NCI-H460 (cell line): Measurements from ENCODE around the gene CFAP45. TPM values are rescaled to one million over a fixed set of nuclear protein-coding genes. Genes with fewer than 3 reads are reported as not detected.

Experiments used
- DNase-seq: peaks from one replicate; pipeline ENCODE4 v3.0.0-alpha.2; 2016; ENCODE audit warnings: low read depth; ENCODE audit errors: extremely low read depth
- total RNA-seq: library from RNA; depleted of rRNA; stranded (reverse); fragments of >200 nt; shearing (Covaris generic); gene quantifications from 2 replicates; pipeline ENCODE4 v1.2.3, GENCODE V29; 2014

Gene CFAP45
- total RNA-seq, 1 experiment from 2014 or later, result 0.35 TPM

DNA sequence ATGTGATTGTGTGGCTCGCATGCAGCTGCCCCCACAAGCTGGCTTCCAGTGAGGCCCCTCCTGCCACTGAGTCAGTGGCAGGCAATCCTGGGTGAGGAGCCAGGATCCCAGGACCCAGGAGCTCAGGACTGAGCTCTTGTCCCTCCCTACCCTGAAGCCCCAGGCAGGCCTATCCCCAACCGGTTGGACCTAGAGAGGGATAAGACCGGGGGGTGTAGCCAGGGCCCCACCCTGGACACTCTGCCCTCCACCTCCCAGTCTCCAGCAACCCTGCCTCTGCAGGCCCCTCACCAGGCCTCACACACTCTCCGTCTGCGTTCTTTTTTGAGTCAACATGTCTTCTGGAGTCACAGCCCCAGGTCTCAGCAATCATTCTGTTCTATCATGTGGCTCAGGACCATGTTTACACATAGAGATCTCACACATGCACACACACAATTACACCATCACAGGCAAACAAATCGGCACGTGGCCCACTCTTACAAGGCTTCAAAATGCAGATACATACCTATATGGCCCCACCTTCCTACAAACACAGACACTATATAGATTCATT, 40.1 kb downstream of the CFAP45 start:
- no peak for DNase-seq

DNA sequence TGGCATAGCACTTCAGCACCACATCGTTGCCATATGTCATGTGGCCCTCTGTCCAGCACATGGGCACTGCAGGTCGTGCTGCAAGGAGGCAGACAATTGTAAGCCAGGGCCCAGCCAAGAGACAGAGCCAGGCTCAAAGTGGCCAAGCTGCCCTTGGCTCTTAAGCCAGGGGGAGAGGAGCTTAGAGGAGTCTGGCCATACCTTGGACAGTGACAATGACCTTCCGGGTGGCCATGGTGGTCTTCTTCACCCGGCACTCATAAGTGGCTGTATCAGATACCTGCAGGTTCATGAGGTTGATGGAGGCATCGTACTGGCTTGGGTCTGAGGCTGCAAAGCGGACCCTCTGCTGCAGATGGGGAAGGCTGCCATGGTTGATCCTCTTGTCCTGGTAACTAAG, 42.1 kb downstream of the CFAP45 start:
- no peak for DNase-seq

DNA sequence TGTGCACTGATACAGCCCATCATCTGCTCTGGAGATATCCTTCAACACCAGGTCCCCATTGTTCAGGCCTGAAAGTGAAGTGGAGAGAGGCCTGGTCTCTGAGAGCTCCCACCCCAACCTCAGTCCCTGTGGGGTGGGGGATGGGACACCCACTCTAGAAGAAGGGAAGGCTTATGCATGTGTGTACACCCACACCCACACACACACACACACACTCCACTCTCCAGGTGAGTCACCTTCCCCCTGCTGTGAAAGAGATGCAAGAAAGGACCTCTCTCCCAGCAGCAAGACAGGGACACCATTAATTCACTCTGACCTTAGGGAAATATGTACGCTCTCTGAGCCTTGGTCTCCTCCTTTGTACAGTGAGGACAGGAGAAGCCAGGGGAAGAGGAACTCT, 43.4 kb downstream of the CFAP45 start:
- no peak for DNase-seq

DNA sequence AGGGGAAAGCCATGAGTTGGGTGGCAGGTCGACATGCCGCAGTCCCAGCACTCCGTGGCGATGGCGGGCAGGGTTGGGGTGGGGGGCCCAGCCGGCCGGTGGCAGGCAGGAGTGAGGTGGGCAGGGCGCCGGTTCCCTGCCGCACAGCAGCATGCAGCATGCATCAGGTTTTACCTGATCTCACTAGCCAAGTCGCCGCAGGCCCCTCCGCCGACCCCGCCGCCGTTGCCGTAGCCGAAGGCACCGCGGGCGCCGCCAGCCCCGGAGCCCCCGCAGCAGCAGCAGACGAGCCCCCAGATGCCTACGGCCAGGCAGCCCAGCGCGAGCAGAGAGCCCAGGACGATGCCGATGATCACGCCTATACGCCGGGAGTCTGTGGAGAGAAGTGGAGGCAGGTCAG, 44.3 kb downstream of the CFAP45 start:
- no peak for DNase-seq

DNA sequence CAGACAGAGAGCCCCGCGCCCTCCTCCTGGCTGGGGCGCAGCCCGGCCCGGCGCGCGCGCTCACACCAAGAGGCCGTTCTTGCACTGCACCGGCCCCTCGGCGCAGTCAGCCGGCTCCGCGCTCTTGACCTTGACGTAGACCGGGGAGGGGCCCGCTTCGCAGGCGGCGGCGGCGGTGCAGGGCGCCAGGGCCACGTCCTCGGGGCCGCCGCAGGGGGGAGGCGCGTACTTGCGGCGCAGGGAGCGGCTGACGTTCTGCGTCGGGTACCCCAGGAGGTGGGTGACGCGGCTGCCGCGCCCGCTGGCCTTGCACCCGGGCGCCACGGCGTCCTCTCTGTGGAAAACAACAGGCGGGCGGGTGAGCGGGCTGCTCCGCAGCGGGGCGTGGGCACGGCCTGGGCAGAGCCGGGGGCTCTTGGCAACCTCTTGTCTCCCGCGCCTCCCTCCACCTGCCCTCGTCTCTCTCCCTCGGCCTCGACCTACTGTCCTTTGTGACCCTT, 45.2 kb downstream of the CFAP45 start:
- DNase-seq, result peak; percentile 80

DNA sequence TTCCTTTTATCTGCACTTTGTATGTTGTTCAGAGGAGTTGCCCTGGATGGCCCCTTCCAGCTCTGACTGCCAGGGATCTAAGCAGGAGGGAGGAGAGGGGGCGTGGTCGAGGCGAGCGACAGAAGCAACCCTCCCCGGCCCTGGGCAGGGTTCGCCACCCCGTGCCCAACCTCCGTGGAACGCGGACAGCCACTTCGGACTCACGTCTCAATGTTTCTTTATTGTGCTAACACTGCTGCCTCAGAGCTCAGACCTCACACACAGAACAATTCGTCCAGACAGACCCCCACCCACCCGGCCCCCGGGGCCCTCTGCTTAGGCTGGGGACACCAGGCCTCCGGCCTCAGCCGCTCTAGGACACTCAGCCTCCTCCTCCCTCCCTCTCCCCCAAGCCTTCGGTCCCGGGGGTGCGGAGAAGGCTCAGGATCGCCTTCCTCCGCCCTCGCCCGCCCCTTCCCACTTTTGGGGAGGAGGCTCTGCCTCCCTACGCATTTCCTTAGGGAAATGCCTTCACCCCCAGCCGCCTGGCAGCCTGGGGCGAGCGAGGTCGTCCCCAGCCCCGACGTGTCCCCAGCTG, 45.8 kb downstream of the CFAP45 start:
- peak; percentile 32 for DNase-seq

DNA sequence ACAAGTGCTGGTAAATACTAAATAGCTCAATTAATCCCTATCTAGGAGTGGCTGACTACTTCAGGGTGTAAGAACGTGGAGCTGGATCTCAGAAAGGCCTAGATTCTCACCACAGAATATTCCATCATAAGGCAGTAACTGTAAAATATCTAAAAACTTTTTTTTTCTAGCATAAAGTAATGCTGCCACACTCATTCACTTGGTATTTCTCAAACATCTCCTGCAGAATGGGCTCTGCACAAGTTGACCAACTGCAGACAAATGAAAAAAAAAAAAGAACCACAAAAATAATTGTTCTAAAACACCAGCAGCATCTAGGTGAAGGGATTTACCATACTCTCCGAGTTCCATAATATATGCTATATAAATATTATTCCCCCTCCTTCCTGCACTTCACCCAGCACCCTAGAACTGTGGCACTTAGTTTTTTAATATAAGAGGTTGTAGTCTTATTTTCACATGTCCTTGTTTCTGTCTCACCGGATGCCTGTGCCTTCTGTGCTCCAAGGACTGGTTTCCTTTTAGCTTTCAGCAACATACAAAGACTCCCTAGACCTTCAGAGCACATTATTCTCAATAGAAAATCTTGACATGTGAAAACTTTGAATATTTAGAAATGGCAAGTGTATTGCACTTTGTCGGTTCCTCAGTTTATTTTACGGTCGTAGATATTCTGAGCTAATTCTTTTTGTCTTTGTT, 46.4 kb downstream of the CFAP45 start:
- DNase-seq, result no peak

DNA sequence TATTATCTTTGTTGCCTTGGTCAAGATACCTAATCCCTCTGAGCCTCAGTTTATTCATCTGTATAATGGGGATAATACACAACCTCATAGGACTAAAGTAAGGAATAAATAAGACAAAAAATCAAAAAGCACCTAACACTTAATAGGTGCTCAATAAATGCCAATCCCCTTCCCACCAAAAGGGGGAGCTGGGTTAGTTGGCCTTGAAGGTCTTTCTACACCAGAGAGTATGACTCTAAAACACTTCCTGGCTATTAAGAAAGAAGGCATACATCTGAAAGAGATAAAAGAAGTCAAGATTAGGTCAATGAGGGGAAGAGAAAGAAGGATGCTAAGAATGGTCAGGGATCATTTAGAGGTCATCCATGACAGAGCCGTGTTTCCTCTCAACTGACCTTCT, 48.6 kb downstream of the CFAP45 start:
- no peak for DNase-seq

DNA sequence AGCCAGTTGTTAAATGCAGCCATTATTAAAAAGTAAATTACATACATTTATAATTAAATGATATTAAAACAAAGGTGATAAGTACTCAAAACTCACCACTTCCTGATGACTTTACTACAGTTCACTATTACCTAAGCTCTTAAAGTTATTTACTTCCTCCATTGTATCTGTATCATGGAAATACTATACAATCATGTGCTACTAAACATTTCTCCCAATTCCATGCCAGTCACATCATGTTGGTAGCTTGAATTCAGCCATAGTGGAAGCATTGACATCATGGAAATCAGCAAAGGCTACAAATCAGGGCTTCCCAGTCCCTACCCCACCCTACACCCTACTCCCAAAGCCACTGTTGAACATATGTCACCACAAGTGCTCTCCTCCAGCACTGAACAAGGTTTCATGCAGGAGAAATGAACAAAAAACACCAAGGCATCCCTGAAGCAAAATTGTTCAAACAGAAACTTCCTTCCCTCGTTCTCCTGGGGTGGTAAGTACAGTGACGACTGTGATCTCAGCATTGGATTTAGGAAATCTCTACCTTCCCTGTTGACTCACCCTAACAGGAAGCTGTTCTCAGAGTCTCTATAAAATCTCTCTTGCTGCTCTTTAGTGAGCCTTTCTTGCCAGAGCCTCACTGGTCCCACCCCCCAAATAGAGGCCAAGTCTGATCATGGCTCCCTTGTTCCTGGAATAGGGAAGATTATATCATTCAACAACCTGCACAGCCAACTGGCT, 50.2 kb downstream of the CFAP45 start:
- DNase-seq, result no peak

DNA sequence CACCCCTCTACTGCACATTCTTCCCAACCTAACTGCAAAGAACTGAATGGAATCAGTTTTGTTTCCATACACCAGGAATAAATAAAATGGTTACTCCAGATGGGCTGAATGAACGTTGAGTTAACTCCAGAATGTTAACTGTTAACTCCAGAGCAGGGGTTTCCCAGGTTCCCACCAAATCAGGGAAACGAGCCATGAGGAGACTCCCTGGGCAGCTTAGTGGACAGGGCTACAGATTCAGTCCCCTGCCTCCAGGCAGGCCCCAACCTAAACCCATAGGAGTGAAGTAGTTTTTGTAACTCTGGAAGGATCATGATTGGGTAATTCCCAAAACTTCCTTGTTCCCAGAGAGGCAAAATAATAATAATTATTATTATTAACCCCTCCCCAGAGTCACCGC, 51.6 kb downstream of the CFAP45 start:
- no peak for DNase-seq

DNA sequence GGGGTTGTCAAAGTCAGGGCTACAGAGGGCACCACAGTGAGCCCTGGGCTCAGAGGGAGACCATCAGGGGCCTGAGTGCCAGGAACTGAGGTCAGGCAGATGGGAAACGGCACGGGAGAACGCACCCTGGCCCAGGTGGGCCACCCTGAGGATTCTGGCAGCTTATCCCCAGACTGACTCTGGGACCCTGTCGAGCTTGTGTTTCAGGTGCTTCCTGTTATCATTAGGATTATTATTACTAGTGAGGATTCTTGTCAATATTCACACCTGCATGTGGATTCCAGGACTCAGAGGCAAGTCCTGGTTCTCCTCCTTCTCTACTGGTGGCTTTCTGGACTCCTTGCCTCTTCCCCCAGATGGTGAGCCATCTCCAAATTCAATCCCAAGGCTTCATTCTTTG, 52.7 kb downstream of the CFAP45 start:
- no peak for DNase-seq

DNA sequence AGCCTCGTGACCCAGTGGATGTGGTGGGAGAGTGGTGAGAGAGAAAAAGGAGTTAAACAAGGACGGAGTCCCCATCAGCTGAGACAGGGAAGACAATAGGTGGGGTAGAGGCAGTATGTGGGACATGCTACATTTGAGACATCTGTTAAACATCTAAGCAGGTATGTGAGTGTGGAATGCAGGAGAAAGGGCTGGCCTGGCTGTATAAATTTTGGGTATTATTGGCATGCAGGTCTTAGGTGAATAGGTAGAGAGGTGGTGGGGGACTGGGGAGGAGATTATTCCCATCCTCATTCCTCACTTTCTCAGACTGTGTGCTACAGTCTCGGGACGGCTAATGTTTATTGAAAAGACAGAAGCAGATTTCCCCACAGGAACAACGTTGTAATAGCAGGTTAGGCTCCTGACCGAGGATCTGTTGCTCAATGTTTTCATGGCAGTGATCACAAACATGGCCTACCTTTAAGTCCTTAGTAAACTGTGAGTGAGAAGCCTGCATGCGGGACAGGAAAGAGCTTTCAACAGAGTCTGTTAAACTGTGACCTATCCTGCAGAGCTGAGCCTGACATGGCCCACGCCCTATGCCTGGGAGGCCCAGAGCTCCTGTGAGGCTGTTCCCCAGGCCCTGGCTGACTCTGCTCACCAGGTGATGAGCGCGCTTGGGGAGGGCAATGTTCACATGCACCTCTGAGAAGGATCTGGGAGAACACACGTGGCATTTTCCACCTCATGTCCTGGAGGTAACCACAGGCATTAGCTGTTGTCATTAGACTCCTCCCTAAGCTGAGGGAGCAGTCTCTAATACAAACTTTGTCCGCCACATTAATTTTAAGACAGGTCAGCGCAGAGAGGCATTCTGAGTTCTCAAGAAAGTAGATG, 54.0 kb downstream of the CFAP45 start:
- DNase-seq, result no peak

DNA sequence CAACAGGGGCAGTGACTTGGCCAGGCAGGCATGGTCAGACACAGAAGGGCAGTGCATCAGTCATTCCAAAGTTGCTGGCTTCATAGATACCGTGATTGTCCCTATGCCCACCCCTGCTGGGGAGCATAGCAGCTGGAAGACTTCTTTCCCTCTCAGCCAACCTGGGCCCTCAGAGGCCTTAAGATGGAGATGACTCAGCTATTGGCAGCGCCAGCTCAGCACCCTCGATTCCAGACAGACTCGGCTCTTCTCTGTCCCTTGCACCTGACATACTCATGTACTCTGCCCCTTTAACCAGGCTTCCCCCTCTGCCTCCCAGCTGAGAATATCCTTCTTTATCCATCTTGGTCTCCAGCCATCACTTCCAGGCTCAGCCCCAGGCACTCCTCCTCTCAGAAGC, 56.5 kb downstream of the CFAP45 start:
- DNase-seq, result no peak

DNA sequence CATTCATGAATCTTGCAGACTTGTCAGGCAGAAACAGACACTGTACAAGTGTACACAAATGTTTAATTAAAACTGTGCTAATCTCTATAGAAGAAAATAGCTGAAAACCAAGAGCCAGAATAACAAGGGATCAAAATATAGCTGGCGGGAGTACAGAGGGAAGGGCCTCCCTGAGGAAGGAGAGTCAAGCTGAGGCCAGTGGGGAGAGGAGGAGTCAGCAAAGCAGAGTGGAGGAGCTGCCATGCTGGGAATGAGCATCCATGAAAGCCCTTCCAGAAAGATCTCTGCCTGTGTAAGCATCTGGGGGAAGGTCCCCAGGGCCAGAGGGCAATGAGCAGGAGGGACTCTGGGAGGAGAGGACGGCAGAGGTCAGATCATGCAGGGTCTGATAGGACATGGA, 58.2 kb downstream of the CFAP45 start:
- no peak for DNase-seq

DNA sequence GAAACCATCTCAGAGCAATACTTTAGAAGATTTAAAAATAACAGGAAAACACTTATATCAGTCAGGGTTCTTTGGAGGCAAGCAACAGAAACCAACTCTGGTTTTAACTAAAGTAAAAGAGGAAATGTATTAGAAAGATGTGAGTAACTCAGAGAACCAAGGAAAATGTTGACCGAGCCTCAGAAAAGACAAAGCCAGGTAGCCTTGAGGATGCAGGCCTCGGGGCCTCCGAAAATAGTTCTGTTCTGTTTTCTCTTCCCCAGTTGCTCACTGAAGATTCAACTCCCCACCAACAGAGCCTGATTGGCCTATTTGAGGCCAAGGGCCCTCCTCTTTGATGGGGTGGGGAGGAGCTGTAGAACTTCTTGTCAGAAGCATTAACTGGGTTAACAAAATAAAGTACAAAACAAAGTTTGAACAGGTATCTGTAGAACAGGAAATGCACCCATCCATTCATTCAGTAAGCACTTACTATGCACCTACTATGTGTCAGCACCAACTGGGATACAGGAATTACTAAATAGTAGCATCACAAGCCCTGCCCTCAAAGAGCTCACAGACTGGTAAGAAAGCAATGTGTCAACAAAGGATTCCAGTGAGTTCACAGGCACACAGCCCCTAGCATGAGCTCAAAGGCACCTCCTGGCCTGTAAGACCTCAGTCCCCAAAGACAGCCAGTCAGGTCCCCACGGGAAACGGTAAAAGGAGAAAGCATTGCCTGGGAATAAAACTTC, 60.7 kb downstream of the CFAP45 start:
- no peak for DNase-seq

DNA sequence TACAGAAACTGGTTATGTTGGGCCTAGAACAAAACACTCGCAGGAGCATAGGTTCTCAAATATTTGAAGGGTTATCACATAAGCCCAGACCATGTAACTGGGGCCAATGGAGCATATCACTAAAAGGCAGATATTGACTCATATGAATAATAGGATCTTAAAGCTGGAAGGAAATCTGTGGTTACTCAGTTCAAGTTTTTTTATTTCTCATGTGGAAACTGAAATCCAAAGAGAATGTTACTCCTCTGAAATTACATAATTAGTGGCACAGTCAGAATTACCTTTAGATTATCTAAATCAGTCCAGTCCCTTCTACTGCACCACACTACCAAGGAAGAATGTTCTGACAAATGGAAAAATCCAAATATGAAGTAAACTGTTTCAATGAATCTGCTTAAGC, 61.2 kb downstream of the CFAP45 start:
- DNase-seq, result no peak

DNA sequence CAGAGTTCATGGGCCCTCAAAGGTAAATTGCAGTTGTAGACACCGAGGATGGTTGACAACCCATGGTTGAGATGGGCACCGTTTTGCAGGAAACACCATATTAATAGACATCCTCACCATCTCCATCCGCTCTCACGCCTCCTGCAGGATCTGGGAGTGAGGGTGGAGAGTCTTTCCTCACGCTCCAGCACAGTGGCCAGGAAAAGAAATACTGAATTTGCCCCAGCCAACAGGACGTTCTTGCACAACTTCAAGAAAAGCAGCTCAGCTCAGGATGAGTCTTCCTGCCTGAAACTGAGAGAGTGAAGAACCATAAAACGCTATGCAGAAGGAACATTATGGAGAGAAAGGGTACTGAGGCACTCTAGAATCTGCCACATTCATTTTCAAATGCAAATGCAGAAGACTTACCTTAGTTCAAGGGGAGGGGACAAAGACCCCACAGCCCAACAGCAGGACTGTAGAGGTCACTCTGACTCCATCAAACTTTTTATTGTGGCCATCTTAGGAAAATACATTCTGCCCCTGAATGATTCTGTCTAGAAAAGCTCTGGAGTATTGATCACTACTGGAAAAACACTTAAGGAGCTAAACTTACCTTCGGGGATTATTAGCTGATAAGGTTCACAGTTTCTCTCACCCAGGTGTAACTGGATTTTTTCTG, 64.0 kb downstream of the CFAP45 start:
- no peak for DNase-seq

DNA sequence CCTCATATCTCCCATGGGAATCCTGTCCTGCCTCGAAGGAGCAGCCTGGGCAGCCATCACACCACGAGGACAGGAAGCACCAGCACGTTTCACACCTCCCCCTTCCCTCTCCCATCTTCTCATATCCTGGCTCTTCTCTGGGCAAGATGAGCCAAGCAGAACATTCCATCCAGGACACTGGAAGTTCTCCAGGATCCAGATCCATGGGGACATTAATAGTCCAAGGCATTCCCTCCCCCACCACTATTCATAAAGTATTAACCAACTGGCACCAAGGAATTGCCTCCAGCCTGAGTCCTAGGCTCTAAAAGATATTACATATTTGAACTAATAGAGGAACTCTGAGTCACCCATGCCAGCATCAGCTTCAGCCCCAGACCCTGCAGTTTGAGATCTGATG, 64.6 kb downstream of the CFAP45 start:
- DNase-seq, result no peak

DNA sequence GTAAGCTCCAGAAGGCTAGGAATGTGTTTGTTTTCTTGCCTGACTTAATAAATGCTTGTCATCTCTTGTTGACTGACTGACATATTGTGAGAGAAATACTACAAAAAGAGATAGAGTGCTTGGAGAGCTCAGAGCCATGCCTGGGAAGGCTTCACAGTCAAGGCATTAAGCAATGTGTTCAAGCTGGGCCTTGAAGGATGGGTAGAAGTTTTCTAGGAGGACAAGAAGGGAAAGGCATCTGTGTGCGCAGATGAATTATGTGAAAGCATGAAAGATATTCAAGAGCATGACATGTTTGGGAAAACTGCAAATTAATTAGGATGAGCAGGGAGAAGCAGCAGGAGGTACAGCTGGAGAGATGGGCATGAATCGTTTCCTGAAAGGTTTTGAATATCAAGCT, 67.7 kb downstream of the CFAP45 start:
- no peak for DNase-seq
